ENCODE measurements around the gene CDK8. TPM values are rescaled to one million over a fixed set of nuclear protein-coding genes. Genes with fewer than 3 reads are reported as not detected.
A peak's percentile ranks its signal among the peaks of the same experiment; 100 is the strongest.

CDK8 gene
- total RNA-seq, 3 donors from 2014 or later: 13.3 to 15.4 (median 13.8) TPM

DNA sequence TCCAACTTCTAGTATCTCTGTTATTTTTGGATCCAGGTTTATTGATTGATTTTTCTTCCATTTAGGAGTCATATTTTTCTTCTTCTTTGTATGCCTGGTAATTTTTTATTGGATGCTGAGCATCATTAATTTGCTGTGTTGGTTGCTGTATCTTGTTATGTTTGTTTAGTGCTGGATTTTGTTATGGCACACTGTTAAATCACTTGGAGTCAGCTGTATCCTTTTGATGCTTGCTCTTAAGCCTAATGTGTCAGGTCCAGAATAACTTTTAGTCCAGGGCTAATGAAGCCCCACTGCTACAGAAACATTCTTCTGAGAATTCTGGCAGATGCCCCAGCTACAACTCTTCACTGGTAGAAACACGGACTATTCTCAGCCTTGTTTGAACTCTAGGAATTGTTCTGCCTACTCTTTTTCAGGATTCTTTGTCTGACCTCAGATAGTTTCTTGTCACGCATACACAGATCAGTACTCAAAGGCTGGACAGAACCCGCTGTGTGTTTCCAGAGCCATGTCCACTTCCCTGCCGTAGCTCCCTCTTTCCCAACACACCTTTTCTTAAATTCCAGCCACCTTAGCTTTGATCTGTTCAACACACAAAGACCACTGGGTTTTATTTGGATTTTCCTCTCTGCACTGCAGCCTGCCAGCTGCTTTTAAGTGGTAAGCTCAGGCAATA, 166.5 kb downstream of the CDK8 start:
- Histone ChIP-seq H3K4me3 (no peak overlapping the region), H3K9me3 (no peaks in the 10 kb centered on the region), H3K4me1 (no peaks in the 10 kb centered on the region), H3K36me3 (no peaks in the 10 kb centered on the region), H3K27ac (no peak overlapping the region), H3K27me3 (no peaks in the 10 kb centered on the region)
- intact Hi-C loops (cut with DNase I; ENCODE audit: low total_unique reads): no loop called here
- no peak for DNase-seq (ENCODE audit: low spot score in 2 of 2)
- TF ChIP-seq, protein P1, sequence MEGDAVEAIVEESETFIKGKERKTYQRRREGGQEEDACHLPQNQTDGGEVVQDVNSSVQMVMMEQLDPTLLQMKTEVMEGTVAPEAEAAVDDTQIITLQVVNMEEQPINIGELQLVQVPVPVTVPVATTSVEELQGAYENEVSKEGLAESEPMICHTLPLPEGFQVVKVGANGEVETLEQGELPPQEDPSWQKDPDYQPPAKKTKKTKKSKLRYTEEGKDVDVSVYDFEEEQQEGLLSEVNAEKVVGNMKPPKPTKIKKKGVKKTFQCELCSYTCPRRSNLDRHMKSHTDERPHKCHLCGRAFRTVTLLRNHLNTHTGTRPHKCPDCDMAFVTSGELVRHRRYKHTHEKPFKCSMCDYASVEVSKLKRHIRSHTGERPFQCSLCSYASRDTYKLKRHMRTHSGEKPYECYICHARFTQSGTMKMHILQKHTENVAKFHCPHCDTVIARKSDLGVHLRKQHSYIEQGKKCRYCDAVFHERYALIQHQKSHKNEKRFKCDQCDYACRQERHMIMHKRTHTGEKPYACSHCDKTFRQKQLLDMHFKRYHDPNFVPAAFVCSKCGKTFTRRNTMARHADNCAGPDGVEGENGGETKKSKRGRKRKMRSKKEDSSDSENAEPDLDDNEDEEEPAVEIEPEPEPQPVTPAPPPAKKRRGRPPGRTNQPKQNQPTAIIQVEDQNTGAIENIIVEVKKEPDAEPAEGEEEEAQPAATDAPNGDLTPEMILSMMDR (IDR thresholded peaks at IDR 0.05): no peak
- TF ChIP-seq POLR2AphosphoS5 (IDR thresholded peaks at IDR 0.05) (no peak), POLR2A (IDR thresholded peaks at IDR 0.05) (no peak)

DNA sequence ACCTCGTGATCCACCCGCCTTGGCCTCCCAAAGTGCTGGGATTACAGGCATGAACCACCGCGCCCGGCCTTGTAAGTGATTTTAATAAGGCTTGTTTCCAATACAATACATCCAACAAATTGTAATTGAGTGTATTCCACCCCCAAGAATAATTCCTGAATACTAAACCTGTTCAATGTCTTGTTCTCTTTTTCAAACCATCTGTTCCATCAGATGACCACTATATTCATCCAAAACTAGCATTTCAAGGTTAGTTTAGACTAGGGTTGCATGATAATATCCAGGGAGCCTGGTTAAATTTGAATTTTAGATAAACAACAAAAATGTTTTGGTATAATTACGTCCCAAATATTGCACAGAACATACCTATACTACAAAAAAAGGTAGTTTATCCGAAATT, 168.1 kb downstream of the CDK8 start:
- no peaks in the 10 kb centered on the region for H3K4me1 ChIP-seq
- intact Hi-C loops (cut with DNase I; ENCODE audit: low total_unique reads): no loop called here

DNA sequence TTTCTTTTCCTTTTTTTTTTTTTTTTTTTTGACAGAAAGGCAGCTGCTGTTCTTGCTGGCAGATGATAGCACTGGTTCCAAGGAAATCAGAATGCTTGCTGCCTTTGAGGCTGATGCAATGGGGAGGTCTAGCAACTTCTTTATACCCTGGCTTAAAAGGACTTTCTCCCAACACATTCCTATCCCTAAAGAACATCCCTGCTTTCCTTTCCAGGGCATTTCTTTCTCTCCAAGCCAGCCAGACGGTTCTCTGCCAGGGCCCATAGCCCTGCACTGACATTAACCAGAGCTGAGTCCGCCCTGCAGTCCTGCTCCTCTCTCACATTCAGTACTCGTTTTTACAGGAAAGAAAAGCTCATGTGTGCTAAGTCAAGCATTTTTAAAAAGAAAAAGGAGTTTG, 169.7 kb downstream of the CDK8 start:
- intact Hi-C loops (cut with DNase I; ENCODE audit: low total_unique reads): no loop called here
- Histone ChIP-seq H3K9me3 (no peaks in the 10 kb centered on the region), H3K36me3 (no peaks in the 10 kb centered on the region), H3K27me3 (no peaks in the 10 kb centered on the region), H3K4me3 (no peak overlapping the region), H3K4me1 (no peaks in the 10 kb centered on the region), H3K27ac (no peak overlapping the region)
- no peak for DNase-seq (ENCODE audit: low spot score in 2 of 2)
- TF ChIP-seq POLR2A (IDR thresholded peaks at IDR 0.05) (no peak), POLR2AphosphoS5 (IDR thresholded peaks at IDR 0.05) (peak in 1 of 3 donors; percentile 39)

More for the DNA sequence above, 168.1 kb downstream of the CDK8 start:
- no peak overlapping the region for H3K4me3 ChIP-seq
- DNase-seq (ENCODE audit: low spot score in 2 of 2): no peak
- no peaks in the 10 kb centered on the region for H3K9me3 ChIP-seq
- H3K27me3 ChIP-seq: no peaks in the 10 kb centered on the region
- H3K36me3 ChIP-seq: no peaks in the 10 kb centered on the region
- no peak for TF ChIP-seq POLR2A (IDR thresholded peaks at IDR 0.05)
- TF ChIP-seq, protein P1 (IDR thresholded peaks at IDR 0.05): no peak
- no peak for TF ChIP-seq POLR2AphosphoS5 (IDR thresholded peaks at IDR 0.05)
- no peak overlapping the region for H3K27ac ChIP-seq

DNA sequence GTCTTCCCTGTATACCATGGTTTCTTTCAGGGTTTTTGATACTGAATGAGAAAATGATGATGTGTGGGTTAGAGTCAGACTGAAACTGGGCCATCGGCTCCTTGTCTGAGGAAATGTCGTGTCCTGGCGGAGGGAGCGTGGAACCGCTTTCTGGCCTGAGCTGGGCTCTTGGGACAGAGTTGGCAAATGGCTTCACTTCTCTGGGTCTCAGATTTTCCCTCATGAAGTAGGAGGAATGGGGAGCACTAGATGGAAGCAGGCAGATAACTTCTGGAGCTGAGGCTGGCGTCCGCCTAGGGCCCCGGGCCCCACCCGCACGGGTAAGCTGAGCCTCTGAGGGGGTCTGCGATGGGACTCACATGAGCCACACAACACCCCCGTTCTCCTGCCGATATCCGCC, 170.3 kb downstream of the CDK8 start:
- no peak for DNase-seq (ENCODE audit: low spot score in 2 of 2)
- H3K4me3 ChIP-seq: no peak overlapping the region

DNA sequence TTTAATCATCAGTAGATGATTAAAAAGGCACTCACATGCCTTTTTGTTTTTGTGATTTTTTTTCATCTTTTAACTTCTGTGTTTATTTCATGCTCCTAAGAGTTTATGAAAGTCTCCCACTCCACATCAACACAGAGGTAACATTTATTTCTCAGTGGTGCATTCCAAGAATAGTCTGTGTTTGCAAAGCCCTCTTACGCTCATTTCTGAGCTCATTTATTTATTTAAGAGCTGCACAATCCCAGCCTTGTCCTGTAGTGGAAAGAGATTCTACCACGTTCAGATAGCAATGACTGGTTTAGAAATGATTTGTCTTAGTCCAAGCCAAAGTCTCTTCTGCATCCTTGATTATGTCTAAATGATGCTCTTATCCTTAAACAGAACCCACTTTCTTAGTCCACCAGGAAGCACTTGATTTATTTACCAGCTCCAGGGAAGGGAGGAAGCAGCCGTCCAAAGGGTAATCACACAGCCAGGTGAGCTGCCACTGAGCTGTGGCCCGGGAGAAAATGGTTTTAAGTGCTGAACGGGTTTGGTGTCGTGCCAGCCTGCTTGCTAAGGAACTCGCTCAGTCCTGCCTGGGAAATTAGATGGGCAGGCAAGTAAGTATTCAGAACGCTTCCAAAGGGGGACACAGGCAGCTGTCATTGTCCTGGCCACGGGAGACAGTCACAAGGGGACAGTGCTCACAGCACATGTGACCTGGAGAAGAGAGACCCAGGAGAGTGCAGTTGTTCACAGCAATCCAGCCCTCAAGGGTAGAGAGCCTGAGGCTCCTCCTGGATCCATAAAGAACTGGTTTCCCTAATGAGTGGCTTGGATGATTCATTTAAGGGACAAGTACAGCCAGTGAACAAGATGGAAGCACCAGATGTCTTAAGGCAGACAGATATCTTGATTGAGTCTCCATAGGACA, 171.8 kb downstream of the CDK8 start:
- intact Hi-C loops (cut with DNase I; ENCODE audit: low total_unique reads): no loop called here
- Histone ChIP-seq H3K27ac (no peak overlapping the region), H3K36me3 (no peaks in the 10 kb centered on the region), H3K9me3 (no peaks in the 10 kb centered on the region), H3K4me1 (no peaks in the 10 kb centered on the region), H3K27me3 (no peaks in the 10 kb centered on the region), H3K4me3 (no peak overlapping the region)
- DNase-seq (ENCODE audit: low spot score in 2 of 2): no peak
- TF ChIP-seq, protein P1 (IDR thresholded peaks at IDR 0.05): no peak
- no peak for TF ChIP-seq POLR2AphosphoS5 (IDR thresholded peaks at IDR 0.05)

More for the DNA sequence above, 170.3 kb downstream of the CDK8 start:
- TF ChIP-seq, protein P1 (IDR thresholded peaks at IDR 0.05): no peak
- TF ChIP-seq POLR2A (IDR thresholded peaks at IDR 0.05): no peak
- TF ChIP-seq POLR2AphosphoS5 (IDR thresholded peaks at IDR 0.05): no peak
- intact Hi-C loops (cut with DNase I; ENCODE audit: low total_unique reads): no loop called here
- no peaks in the 10 kb centered on the region for H3K27me3 ChIP-seq
- H3K27ac ChIP-seq: no peak overlapping the region
- no peaks in the 10 kb centered on the region for H3K36me3 ChIP-seq
- H3K4me1 ChIP-seq: no peaks in the 10 kb centered on the region
- no peaks in the 10 kb centered on the region for H3K9me3 ChIP-seq
